Stimulated activated CD4-positive, alpha-beta T cell treated with anti-CD3 and anti-CD28 coated beads, TNF-alpha, amount 100 ng/mL, for 1 hour (primary cell): Measurements from ENCODE around the gene NOTUM.
"Not testable (repeated sequence)": the region's sequence is repeated elsewhere in the genome, so short reads cannot be mapped to it uniquely, and the experiment has no call there.

Experiments
- DNase-seq, 3 donors: peaks; one replicate each; pipeline ENCODE4 v3.0.0-alpha.2; 2020; ENCODE audit warnings: low read depth in 3 of 3, low spot score in 1 of 3

The NOTUM gene

DNA sequence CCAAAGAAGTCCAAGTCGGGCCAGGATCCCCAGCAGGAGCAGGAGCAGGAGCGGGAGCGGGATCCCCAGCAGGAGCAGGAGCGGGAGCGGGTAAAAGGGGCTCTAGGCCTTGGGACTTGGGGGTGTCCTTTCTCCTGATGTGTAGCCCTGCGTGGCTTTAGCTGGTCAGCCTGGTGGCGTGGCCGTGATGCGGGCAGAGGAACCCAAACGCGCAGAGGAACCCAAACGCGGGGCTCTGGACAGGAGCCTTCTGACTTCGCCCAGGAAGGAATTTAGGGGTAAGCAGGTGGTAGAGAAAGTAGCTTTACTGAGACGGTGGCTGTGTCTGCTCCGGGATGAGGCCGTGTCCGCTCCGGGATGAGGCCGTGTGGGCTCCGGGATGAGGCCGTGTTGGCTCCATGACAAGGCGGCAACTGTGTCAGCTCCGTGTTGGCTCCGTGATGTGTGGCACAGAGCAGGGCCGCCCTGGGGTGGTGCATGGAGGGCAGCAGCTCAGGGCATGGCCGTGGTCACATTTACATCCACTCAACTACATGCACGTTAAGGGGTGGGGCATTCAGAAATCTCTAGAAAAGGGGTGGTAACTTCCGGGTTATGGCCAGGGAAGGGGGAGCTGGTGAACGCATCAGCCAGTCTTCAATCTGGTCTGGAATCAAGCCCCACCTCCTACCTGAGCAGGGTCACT, 35.9 kb upstream of the NOTUM start:
- no peak for DNase-seq

DNA sequence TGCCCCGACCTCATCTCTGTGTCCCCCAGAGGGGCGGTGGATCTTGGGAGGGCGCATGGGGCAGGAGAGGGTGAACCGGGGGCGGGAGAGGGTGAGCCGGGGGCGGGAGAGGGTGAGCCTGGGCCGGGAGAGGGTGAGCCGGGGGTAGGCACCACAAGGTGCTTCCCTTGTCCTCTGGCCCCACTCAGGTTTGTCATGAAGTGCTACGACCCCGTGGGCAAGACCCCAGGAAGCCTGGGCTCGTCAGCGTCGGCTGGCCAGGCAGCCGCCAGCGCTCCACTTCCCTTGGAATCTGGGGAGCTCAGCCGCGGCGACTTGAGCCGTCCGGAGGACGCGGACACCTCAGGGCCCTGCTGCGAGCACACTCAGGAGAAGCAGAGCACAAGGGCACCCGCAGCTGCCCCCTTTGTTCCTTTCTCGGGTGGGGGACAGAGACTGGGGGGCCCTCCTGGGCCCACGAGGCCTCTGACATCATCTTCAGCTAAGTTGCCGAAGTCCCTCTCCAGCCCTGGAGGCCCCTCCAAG, 35.3 kb upstream of the NOTUM start:
- DNase-seq = no peak

DNA sequence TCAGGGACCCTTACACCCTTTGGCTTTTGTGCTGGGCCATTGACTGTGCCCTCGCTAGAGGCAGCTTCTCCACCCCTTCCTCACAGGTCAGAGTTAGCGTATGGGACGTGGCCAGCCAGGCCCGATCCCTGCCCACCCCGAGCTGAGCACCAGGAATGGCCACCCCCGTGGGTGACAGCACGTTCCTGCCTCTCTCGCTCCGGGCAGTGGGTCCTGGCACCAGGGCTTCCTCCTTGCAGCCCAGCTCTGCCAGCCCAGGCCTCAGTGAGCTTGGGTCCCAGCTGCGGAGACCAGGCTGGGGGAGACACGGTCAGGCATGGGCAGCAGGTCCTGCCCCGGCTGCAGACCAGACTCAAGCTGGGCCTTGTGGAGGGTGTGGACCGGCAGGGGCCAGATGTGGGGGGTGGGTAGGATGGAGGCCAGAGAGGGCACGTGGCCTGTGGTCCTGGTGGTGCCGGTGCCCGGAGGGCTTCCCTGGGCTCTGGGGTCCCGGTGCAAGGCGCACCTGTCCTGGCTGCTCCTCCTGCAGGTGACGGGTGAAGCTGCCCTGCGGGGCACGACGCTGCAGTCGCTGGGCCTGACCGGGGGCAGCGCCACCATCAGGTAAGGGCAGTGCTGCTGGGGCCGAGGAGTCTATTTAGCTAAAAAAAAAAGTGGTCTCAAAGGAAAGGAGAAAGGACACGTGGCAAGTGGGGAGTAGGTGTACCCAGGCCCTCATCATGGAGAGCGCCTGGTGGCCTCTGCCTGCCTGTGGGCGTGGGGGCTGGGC, 34.7 kb upstream of the NOTUM start:
- no peak for DNase-seq

DNA sequence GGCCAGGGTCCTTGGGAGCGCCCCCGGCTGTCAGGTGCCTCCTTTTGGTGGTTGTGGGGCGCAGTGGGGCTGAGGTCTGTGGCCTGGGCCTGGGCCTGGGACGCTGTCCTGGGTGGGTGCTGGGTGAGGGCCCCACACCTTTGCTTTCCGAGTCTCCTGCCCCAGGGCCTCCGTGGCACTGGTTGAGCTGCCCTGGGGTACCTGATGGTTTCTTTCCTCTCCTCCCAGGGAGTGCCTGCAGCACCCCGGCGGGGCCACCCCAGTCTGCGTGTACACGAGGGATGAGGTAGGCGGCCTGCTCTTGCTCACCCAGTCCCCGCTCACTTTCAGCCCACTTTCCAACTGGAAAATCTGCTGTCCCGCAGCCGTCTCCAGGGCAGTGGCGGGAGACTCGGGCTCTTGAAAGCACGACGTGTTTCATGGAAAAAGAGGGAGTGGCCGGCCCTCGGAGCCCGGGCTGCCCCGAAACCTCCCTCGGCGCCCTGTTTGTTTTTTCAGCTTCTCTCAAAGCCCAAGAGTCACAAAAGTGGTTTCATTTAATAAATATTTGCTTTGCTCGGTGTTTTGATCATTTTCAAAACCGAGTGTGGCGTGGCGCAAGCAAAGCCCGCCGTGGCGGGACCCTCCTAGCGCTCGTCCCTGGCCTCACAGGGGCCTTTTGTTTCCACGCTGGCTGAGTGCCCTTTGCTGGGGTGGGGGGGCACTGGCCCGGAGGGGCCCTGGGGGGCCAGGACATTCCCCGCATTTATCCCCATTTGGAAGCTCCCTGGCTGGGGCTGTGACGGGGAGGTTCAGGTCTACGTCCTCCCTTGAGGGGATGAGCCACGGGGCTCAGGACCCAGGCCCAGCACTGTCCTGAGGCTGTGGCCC, 33.8 kb upstream of the NOTUM start:
- no peak for DNase-seq

DNA sequence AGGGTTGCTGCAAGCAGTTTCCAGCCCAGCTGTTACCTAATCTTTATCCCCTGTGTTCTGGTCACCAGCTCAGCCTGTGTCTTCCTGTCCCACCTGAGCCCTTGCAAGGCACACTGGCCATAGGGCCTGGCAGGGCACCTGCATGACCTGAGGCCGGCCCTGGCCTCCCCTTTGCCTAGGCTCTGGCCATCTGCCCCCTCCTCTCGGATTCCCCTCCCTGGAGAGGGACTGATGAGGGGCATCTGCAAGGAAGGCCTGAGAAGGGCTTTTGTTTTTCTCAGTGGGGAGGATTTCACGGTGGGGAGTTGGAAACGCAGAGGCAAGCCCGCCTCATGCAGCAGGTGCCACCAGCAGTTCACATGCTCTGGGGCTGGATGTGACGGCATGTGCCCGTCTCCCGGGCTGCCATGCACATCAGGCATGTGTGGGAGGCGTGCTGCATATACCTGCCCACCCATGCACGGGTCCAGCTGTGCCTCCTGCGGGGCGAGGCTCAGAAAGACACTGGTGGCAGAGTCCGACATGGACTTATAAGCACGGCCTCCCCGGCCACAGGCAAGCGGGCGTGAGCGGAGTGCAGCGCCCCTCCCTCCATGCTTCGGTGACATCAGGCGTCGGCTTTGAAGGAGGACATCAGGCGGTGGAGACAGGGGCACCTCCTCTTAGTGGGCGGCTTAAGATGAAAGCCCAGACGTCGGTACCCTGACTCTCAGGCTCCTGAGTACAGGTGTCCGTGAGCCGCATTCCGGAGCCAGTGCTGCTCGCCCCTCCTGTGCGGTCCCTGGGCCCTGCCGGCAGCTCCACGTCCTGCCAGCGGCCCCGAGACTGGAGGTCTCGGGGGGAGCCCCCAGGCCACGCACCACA, 33.0 kb upstream of the NOTUM start:
- DNase-seq = no peak

DNA sequence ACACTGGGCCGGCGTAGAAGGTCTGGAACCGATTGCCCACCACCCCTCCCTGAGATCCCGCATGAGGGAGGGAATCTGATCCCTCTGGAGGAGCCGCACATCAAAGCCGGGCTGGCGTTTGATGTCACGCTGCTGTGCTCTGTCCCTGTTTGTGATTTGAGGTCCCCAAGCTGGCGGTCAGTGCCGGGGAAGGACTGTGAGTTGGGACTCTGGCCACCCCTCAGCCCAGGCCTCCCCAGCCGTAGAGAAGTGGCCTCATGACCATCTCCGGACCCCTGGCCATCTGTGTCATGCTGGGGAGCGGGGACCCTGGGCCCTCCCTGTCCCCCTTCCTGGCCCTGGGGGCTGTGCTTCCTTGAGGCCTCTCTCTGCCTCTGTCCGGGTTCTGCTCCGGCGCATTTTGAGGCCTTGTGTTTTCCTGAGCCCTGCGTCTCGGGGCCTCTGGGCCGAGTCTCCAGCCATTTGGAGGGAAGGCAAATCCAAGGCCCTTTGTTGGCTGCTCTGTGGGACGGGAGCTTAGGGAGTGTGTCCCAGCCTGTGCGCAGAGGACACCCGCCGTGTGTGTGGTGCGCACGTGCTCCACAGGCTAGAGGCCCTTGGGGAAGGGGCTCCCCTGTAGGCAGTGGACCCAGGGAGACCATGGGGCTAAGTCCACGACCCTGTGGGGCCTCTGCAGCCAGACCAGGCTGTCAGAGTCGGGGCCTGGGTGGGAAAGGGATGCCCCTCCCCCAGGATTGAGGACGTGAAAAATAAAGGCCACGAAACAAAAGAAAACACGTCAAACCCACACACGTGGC, 31.5 kb upstream of the NOTUM start:
- no peak for DNase-seq

DNA sequence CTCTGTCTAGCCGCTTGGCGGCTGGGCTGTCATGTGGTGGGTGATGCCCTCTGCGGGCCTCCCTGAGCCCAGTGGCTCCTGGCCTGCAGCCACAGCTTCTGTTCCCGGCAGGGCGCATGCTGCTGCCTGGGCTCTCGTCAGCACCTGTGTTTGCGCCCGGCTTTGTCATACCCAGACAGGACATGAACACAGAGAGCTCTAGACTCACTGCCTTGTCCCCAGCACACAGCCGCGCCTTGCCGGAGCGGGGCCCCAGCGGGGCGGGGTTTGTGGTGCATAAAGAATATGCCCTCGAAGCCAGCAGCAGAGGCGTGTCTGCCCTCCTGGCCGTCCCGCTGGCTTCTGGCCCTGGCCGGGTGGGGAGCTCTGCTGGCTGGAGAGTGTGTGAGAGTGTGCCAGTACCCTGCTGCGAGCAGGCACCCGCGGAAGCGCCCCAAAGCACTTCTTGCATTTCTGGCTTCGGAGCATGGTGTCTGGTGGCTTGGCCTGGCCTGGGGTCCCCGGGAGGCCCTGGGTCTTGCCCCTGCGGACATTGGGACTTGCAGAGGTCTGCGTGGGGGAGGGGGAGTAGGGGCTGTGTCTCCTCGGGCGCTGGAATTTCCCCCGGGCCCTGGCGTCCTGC, 30.8 kb upstream of the NOTUM start:
- no peak for DNase-seq

DNA sequence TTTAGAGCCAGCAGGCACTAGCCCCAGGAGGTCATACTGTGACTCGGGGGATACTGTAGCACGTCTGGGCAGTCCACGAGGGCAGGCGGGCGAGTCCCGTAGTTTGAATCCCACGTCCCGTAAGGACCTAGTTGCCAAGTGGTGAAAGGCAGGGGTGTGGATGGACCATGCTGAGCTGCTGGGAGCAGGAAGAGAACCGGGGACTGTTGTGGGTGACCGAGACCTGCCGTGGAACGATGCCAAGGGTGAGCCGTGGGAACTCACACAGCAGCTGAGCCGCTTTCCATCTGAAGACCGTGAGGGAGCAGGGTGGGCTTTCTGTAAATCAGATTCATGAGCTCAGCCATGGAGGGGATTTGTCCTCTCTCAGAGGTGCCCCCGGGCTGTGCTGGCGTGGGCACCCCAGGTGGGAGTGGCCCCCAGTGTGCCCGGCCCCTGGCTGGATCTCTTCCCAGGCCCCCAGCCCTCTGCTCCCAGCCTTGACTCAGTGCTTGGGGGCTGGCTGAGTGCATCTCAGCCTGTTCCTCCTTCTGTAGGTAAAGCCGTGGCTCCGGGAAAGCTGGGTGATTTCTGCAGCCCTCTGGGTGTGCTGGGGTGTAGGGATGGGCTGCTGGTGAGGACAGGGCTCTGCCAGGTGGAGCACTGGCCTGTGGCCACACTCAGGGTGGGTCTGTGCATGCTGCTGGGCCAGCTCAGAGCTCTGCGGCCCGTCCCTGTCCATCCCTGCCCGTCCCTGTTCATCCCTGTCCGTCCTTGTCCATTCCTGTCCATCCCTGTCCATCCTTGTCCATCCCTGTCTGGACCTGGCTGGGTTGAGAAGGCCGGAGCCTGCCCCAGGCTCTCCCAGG, 30.1 kb upstream of the NOTUM start:
- DNase-seq = no peak

DNA sequence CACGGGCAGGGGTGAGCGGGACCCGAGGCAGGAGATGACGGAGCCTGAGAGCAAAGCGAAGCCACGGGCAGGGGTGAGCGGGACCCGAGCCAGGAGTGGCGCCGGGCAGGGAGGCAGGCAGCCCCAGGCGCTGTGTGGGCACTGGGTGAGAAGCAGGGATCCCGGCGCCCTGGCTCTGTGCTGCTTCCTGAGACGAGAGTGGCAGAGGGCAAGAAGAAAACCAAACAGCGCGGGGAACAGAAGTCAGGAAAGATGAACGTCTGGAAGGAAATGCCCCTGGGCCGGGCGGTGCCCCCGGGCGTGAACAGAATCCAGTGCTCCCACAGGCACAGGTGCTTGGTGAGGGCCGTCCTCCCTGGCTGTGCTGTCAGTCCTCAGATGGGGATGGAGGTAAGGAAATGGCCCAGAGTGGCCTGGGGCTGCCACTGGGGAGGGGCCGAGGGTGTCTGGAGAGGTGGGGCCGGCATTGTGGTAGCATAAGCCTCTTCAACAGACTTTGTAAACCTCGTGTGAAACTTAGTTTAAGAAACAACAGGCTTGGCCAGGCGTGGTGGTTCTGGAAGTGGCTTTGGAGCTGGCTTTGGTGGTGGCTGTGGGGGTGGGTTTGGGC, 26.3 kb upstream of the NOTUM start:
- no peak for DNase-seq

DNA sequence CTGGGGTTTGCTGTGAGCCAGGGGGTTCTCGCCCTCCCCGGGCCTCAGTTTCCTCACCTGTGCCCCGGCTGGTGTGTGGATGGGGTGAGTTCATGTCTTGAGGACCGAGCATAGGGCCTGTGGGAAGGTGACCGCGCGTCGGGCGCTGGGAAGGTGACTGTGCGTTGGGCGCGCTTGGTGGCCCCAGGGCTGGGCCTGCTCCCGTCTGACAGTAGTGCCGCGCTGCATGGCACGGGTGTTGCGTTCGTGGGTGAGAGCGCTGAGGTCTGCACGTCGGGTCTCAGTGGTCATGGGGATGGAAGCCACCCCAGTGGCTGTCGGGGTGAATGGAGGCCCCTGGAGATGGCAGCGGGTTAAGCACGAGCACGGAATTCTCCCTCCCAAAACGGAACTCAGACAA, 25.6 kb upstream of the NOTUM start:
- DNase-seq = no peak

DNA sequence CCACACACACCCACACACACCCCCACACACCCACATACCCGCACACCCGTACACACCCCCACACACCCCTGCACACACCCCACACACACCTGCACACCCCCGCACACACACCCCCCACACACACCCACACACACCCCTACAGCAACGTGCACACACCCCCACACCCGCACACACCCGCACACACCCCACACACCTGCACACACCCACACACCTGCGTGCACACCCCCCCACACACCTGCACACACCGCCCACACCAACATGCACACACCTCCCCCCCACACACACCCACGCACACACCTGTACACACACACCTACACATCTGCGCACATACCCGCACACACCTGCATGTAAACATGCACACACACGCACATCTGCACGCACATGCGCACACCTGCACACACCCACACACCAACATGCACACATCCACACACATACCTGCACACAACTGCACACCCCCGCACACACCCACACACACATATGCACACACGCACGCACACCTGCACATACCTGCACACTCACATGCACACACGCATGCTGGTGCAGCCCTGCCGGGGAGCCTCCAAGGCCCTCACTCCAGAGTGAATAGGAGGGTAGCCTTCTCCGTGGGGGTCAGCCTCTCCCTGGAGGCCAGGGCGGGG, 23.9 kb upstream of the NOTUM start:
- no peak for DNase-seq

DNA sequence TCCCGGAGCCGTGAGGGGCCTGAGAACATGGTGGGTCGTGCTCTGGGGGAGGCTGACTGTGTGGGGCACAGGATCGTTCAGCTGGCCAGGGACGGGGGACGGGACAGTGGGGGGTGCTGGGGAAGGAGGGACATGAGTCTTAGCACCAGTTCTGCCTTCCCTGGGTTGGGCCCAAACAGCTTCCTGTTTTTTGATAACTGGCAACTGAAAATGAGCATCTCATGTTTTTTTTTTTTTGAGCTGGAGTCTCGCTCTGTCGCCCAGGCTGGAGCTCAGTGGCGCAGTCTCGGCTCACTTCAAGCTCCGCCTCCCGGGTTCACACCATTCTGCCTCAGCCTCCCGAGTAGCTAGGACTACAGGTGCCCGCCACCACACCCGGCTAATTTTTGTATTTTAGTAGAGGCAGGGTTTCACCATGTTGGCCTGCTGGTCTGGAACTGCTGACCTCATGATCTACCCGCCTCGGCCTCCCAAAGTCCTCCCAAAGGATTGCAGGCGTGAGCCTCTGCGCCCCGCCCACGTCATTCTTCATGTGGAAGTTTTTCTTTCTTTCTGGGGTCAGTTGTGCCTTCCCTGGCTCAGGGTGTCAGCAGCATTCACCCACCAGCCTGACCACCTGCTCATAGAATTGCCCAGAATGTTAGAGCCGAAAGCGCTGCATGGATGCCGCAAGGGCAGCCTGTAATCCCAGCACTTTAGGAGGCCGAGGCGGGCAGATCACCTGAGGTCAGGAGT, 22.8 kb upstream of the NOTUM start:
- no peak for DNase-seq

DNA sequence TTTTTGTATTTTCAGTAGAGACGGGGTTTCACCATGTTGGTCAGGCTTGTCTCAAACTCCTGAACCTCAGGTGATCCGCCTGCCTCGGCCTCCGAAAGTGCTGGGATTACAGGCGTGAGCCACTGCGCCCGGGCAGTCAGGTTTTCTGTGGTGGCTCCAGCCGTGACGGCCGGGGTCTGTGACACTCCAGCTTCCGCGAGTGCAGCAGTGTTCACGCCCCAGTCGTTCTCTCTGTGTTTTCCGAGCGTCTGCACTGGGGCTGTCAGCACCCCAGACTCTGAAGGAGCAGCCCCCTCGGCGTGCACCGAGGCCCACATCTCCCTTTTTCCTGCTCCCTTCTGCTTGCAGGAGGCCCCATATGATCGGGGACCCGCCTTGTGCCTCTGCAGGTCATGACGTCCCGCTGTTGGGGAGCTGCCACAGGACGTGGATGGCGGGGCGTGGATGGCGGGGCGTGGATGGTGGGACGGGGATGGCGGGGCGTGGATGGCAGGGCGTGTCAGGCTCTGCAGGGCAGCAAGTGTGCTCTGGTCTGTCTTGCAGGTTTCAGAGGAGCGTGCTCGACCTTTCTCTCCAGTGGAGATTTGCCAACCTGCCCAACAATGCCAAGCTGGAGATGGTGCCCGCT, 22.1 kb upstream of the NOTUM start:
- no peak for DNase-seq

DNA sequence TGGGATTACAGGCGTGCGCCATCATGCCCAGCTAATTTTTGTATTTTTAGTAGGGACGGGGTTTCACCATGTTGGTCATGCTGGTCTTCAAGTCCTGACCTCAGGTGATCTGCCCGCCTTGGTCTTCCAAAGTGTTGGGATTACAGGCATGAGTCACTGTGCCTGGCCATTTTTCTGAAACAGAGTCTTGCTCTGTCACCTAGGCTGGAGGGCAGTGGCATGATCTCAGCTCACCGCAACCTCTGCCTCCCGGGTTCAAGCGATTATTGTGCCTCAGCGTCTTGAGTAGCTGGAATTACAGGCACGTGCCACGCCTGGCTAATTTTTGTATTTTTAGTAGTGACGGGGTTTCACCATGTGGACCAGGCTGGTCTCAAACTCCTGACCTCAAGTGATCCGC, 20.5 kb upstream of the NOTUM start:
- DNase-seq = not testable (repeated sequence)

DNA sequence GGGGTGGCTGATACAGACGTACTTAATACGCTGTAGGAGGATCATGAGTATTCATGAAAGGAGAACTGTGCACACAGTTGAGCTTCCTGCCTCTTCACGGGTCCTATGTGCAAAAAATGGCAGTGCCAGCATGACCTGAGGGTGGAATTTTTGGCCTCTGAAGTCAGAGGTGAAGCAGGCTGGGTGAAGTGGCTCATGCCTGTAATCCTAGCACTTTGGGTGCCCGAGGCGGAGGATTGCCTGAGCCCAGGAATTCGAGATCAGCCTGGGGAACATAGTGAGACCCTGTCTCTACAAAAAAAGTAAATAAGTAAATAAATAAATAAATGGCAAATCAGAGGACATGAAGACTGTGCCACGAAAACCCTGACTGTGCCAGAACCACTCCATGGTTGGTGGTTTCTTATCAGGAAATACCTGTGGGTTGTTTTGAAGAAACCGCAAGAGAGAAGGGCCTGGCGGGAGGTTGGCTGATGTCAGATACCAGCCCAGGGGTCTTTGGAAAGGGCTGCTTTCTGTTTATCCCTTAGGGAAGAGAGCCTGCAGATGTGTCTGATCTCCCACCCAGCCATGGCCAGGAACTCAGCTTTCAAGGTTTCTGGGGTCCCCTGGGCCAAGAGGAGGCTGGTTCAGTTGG, 19.8 kb upstream of the NOTUM start:
- DNase-seq = no peak

DNA sequence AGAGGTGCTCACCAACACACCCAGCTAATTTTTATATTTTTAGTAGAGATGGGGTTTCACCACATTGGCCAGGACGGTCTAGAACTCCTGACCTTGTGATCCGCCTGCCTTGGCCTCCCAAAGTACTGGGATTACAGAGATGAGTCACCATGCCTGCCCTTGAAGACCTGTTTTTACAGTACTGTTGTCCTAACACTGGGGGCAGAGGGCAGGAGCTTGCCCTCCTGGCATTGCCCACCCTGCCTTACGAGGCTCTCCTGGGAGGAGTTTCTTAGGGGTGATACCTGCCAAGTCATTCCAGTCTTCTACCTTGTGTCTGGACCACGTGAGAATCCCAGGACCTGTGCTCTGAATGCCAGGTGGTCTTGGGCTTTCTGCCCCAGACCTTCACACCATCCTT, 19.1 kb upstream of the NOTUM start:
- DNase-seq = no peak
